Panc1 (cell line): ENCODE results near the gene PPP3R1.

Experiments used
- CTCF ChIP-seq: fragments of 450-650 bp; IDR thresholded peaks from 2 replicates; pipeline ENCODE4 v1.5.1; 2017; ENCODE audit warnings: mild to moderate bottlenecking
- POLR2AphosphoS5 ChIP-seq: IDR thresholded peaks from 2 replicates; pipeline ENCODE4 v1.6.1; 2012; ENCODE audit warnings: mild to moderate bottlenecking, low read depth, low read length, moderate library complexity
- REST ChIP-seq, 2 experiments: IDR thresholded peaks; 2 replicates each; pipeline ENCODE4 v1.6.1; 2011 to 2012; ENCODE audit warnings: low read depth in 2 of 2, control low read depth in 1 of 2, low read length in 1 of 2, mild to moderate bottlenecking in 1 of 2, moderate library complexity in 1 of 2; ENCODE audit not compliant: insufficient read depth in 1 of 2
- SIN3A ChIP-seq: IDR thresholded peaks from 2 replicates; pipeline ENCODE4 v1.6.1; 2012; ENCODE audit warnings: low read depth, mild to moderate bottlenecking, low read length, moderate library complexity, borderline replicate concordance; ENCODE audit not compliant: insufficient read depth
- TCF7L2 ChIP-seq: IDR thresholded peaks from 2 replicates; pipeline ENCODE4 v1.6.1; 2011; ENCODE audit warnings: mild to moderate bottlenecking, low read depth, low read length, inconsistent platforms

- TF ChIP-seq CTCF, result no peak
- TF ChIP-seq SIN3A, result no peak
- TF ChIP-seq POLR2AphosphoS5, result no peak
- no peak for TF ChIP-seq REST (IDR thresholded peaks at IDR 0.05; ENCODE audit: insufficient read depth in 1 of 2, low read depth in 2 of 2, low read length in 1 of 2)
- TF ChIP-seq TCF7L2, result no peak
Measured at GRCh38 chr2:68235090-68235489, 17.2 kb downstream of the PPP3R1 start.
